Cardiac septum (tissue), 1 donor: Measurements from ENCODE around the gene GOLGA6L4. TPM values are rescaled to one million over a fixed set of nuclear protein-coding genes. Genes with fewer than 3 reads are reported as not detected.
"Not testable (repeated sequence)": the region's sequence is repeated elsewhere in the genome, so short reads cannot be mapped to it uniquely, and the experiment has no call there.

Source experiments
- DNase-seq: peaks from one replicate; pipeline ENCODE4 v3.0.0-alpha.2; 2020; ENCODE audit warnings: low spot score
- intact Hi-C: fragments of 100-400 bp; cut with DNase I; formaldehyde crosslinking; loops from one replicate; pipeline ENCODE4 v1.14.0; 2022
- long read RNA-seq: library from polyadenylated mRNA; unstranded; transcript quantifications from one replicate; pipeline ENCODE4 v2.0.0, GENCODE V29; 2021
- total RNA-seq: library from RNA; stranded (reverse); fragmentation: NEBNext Ultra II Directional; extraction: Animal tissue kit (Norgen Biotek cat#: 25700); gene quantifications from one replicate; pipeline ENCODE4 v1.2.1, GENCODE V29; 2021
- donor health status: DM: no; HTN: no; CAD: no.

GOLGA6L4 gene
- 2.5 TPM for total RNA-seq
- long read RNA-seq: 0 reads

GRCh38 chr15:84235573-84235972, at the start of gene GOLGA6L4:
TSS of gene GOLGA6L4 (plus strand) at chr15:84235773. CDS start at chr15:84235835, 62 bp downstream.
- DNase-seq, intact Hi-C loops: not testable (repeated sequence)

- intact Hi-C loops, DNase-seq: not testable (repeated sequence)
Observed at GRCh38 chr15:84192982-84193381, 42.6 kb upstream of the GOLGA6L4 start.

- DNase-seq, intact Hi-C loops: not testable (repeated sequence)
Observed at GRCh38 chr15:84195603-84196002, 40.0 kb upstream of the GOLGA6L4 start.

GRCh38 chr15:84196530-84197188, 38.9 kb upstream of the GOLGA6L4 start:
- DNase-seq, intact Hi-C loops: not testable (repeated sequence)

GRCh38 chr15:84199865-84200264, 35.7 kb upstream of the GOLGA6L4 start:
- intact Hi-C loops: not testable (repeated sequence)
- DNase-seq: peak; percentile 15

GRCh38 chr15:84246441-84246840, 10.9 kb downstream of the GOLGA6L4 start:
- intact Hi-C loops, DNase-seq: not testable (repeated sequence)
